ENCODE results near the gene MAP3K21. TPM values are rescaled to one million over a fixed set of nuclear protein-coding genes. Genes with fewer than 3 reads are reported as not detected.

Gene MAP3K21
- polyA plus RNA-seq, 3 donors, result 0.38 to 2.7 (median 0.59) TPM

DNA sequence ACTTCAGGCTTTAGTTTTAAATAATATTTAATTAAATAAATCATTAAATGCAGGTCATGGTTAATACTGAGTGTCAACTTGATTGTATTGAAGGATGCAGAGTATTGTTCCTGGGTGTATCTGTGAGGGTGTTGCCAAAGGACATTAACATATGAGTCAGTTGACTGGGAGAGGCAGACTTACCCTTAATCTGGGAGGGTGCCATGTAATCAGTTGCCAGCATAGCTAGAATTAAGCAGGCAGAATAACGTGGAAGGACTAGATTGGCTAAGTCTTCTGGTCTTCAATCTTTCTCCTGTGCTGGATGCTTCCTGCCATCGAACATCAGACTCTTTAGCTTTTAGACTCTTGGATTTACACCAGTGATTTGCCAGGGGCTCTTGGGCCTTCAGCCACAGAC, 85.3 kb downstream of the MAP3K21 start:
- no peak overlapping the region for H2AFZ ChIP-seq (ENCODE audit: insufficient read depth, low read depth, low read length, poor library complexity, severe bottlenecking)
- no peak overlapping the region for H3K4me2 ChIP-seq (replicated peaks; ENCODE audit: extremely low read depth, low read length, poor library complexity, severe bottlenecking)
- H3K27me3 Mint-ChIP-seq (ENCODE audit: low read depth in 3 of 3), result peaks cover under 1 to 7% (median 3%) of the 10 kb centered on the region in 3 donors
- H3K4me1 Mint-ChIP-seq, result no peaks in the 10 kb centered on the region
- no peak for DNase-seq
- peaks cover 0 to 10% (median 2%) of the 10 kb centered on the region in 7 donors for H3K9me3 Mint-ChIP-seq
- no peak overlapping the region for H3K9ac ChIP-seq (ENCODE audit: insufficient read depth, low read length, poor library complexity, severe bottlenecking)
- no peak overlapping the region for H3K4me3 ChIP-seq (replicated peaks in 1 of 3; ENCODE audit: low read depth in 2 of 3, low read length in 3 of 3)
- H3K4me3 Mint-ChIP-seq, result no peak overlapping the region
- 82% methylated on average over 2 of the region's 2 CpGs for WGBS (ENCODE audit: insufficient coverage)
- no peak overlapping the region for H3K27ac ChIP-seq (ENCODE audit: low read depth in 1 of 2, low read length in 2 of 2)
- H3K4me1 ChIP-seq (ENCODE audit: control insufficient read depth in 1 of 2, insufficient read depth in 2 of 2, low read length in 2 of 2), result no peaks in the 10 kb centered on the region
- H4K20me1 ChIP-seq (ENCODE audit: insufficient read depth, low read length), result no peaks in the 10 kb centered on the region
- TF ChIP-seq, protein P1, sequence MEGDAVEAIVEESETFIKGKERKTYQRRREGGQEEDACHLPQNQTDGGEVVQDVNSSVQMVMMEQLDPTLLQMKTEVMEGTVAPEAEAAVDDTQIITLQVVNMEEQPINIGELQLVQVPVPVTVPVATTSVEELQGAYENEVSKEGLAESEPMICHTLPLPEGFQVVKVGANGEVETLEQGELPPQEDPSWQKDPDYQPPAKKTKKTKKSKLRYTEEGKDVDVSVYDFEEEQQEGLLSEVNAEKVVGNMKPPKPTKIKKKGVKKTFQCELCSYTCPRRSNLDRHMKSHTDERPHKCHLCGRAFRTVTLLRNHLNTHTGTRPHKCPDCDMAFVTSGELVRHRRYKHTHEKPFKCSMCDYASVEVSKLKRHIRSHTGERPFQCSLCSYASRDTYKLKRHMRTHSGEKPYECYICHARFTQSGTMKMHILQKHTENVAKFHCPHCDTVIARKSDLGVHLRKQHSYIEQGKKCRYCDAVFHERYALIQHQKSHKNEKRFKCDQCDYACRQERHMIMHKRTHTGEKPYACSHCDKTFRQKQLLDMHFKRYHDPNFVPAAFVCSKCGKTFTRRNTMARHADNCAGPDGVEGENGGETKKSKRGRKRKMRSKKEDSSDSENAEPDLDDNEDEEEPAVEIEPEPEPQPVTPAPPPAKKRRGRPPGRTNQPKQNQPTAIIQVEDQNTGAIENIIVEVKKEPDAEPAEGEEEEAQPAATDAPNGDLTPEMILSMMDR (IDR thresholded peaks at IDR 0.05), result no peak
- no peak overlapping the region for H3K27ac Mint-ChIP-seq
- H3K36me3 ChIP-seq (replicated peaks in 1 of 2; ENCODE audit: control insufficient read depth in 1 of 2, insufficient read depth in 2 of 2, low read length in 2 of 2), result no peaks in the 10 kb centered on the region
- H3K79me2 ChIP-seq (ENCODE audit: insufficient read depth, low read length), result no peaks in the 10 kb centered on the region
- no peaks in the 10 kb centered on the region for H3K9me3 ChIP-seq (replicated peaks in 1 of 2; ENCODE audit: control insufficient read depth in 1 of 2, insufficient read depth in 1 of 2, low read length in 2 of 2)
- intact Hi-C loops (cut with micrococcal nuclease), result no loop called here
- H3K27me3 ChIP-seq (ENCODE audit: control insufficient read depth in 2 of 2, insufficient read depth in 2 of 2, low read length in 2 of 2), result no peaks in the 10 kb centered on the region
- H3K36me3 Mint-ChIP-seq, result no peaks in the 10 kb centered on the region

DNA sequence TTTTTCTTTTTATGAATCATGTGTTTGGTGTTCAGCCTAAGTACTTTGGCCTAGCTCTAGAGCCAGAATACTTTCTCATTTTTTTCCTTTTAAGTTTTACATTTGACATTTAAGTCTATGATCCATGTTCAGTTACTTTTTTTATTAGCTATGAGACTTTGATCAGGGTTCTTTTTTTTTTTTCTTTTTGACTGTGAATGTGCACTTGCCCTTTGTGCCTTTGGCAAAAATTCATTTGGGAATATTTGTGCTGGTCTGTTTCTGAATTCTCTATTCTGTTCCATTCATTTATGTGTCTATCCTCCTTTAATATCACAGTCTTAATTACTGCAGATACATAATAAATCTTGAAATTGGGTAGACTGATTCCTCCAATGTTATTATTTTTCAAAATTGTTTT, 93.8 kb downstream of the MAP3K21 start:
- Mint-ChIP-seq H3K9me3 (peaks cover 0 to 9% (median 0%) of the 10 kb centered on the region in 7 donors), H3K27ac (no peak overlapping the region), H3K4me3 (no peak overlapping the region), H3K4me1 (no peaks in the 10 kb centered on the region), H3K36me3 (no peaks in the 10 kb centered on the region), H3K27me3 (ENCODE audit: low read depth in 3 of 3) (peaks cover 4 to 21% (median 8%) of the 10 kb centered on the region in 3 donors)
- Histone ChIP-seq H3K36me3 (replicated peaks in 1 of 2; ENCODE audit: control insufficient read depth in 1 of 2, insufficient read depth in 2 of 2, low read length in 2 of 2) (no peaks in the 10 kb centered on the region), H3K9me3 (replicated peaks in 1 of 2; ENCODE audit: control insufficient read depth in 1 of 2, insufficient read depth in 1 of 2, low read length in 2 of 2) (no peaks in the 10 kb centered on the region), H3K4me3 (replicated peaks in 1 of 3; ENCODE audit: low read depth in 2 of 3, low read length in 3 of 3) (no peak overlapping the region), H3K79me2 (ENCODE audit: insufficient read depth, low read length) (no peaks in the 10 kb centered on the region), H3K4me1 (ENCODE audit: control insufficient read depth in 1 of 2, insufficient read depth in 2 of 2, low read length in 2 of 2) (no peaks in the 10 kb centered on the region), H3K27ac (ENCODE audit: low read depth in 1 of 2, low read length in 2 of 2) (no peak overlapping the region), H3K4me2 (replicated peaks; ENCODE audit: extremely low read depth, low read length, poor library complexity, severe bottlenecking) (no peak overlapping the region), H3K9ac (ENCODE audit: insufficient read depth, low read length, poor library complexity, severe bottlenecking) (no peak overlapping the region), H2AFZ (ENCODE audit: insufficient read depth, low read depth, low read length, poor library complexity, severe bottlenecking) (no peak overlapping the region), H3K27me3 (ENCODE audit: control insufficient read depth in 2 of 2, insufficient read depth in 2 of 2, low read length in 2 of 2) (peaks cover 0 to 2% of the 10 kb centered on the region in 2 donors), H4K20me1 (ENCODE audit: insufficient read depth, low read length) (no peaks in the 10 kb centered on the region)
- DNase-seq, result no peak
- intact Hi-C loops (cut with micrococcal nuclease), result no loop called here
- TF ChIP-seq, protein P1 (IDR thresholded peaks at IDR 0.05), result no peak

All from CD14-positive monocyte (primary cell).